ENCODE measurements around the gene NHLRC2. TPM values are rescaled to one million over a fixed set of nuclear protein-coding genes. Genes with fewer than 3 reads are reported as not detected.
A peak's percentile ranks its signal among the peaks of the same experiment; 100 is the strongest.

Gene NHLRC2
- total and polyA plus RNA-seq, 10 of the 15 experiments (the other 5 are each of a cell fraction or from before 2014, with no cell fraction given), result 1.9 to 31.3 (median 15.9) TPM

DNA sequence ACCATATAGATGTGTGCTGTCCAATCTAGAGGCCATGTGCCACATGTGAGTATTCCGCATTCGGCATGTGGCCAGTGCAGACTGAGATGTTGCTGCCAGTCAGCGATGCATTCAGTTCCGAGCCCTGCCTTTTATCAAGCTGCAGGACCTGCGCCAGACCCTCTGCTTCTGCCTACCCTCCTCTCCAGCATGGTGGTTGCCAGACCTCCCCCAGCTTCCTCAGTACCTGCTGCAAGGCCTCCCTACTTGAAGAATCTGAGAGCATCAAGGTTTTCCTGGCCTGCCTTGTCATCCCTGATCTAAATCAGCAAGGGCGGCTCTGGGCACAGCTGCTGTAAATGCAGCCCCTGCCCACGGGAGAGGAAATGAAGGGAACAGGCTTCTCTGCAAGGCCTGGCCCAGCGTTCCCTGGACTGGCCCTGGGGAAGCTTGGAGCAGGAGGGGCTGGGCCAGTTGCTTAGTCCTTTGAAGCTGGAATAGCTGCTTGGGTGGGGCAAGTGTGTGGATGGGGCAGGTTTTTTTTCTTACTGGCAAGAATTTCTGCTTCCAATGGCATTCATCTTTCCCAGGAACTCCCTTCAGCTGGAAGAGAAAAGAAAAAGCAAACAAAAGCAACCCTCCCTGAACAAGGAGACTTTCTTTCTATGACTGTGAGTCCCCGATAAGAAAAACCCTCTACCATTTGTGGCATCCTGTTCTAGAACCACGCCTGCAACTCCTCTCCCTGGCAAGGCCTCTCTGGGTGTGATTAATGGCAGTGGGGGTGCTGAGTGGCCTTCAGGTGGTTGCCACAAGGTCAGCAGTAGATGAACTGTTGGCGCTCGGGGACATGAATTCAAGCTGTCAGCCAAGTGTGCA is 93.0 kb downstream of the NHLRC2 start (continued):
- TF ChIP-seq CTCF (IDR thresholded peaks at IDR 0.05 in 2 of 3, conservative IDR thresholded peaks at IDR 0.05 in 1 of 3; ENCODE audit: control insufficient read depth in 2 of 3, extremely low read depth in 1 of 3, insufficient read depth in 1 of 3, low read depth in 3 of 3, low read length in 3 of 3) (no peak), NR2F1 (conservative IDR thresholded peaks at IDR 0.05) (peak; percentile 71), TBL1XR1 (IDR thresholded peaks at IDR 0.05; ENCODE audit: low read depth, low read length) (no peak)
- TF ChIP-seq, protein P1, sequence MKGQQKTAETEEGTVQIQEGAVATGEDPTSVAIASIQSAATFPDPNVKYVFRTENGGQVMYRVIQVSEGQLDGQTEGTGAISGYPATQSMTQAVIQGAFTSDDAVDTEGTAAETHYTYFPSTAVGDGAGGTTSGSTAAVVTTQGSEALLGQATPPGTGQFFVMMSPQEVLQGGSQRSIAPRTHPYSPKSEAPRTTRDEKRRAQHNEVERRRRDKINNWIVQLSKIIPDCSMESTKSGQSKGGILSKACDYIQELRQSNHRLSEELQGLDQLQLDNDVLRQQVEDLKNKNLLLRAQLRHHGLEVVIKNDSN (IDR thresholded peaks at IDR 0.05; ENCODE audit: borderline replicate concordance, extremely low read length, insufficient read depth, low read depth, low read length), result no peak

- SMC1A ChIA-PET (ENCODE audit: uncharacterized antibody, unreplicated experiment), result interaction anchor here (0.9 to 2.0 kb wide), 8 partner anchors 11 to 75 kb away, joined by 3 to 6 read pairs (median 4); no protein-coding TSS in a partner anchor
- intact Hi-C loops (cut with micrococcal nuclease; ENCODE audit: unreplicated experiment), result no loop called here
- FAIRE-seq, result no peak
- TF ChIP-seq ZBTB11 (CRISPR knock-in tag; IDR thresholded peaks at IDR 0.05) (no peak), FOXM1 (IDR thresholded peaks at IDR 0.05; ENCODE audit: low read depth, low read length) (no peak), SMAD5 (IDR thresholded peaks at IDR 0.05; ENCODE audit: low read depth) (no peak), TCF12 (IDR thresholded peaks at IDR 0.05; ENCODE audit: low read depth, low read length) (no peak), ZZZ3 (IDR thresholded peaks at IDR 0.05; ENCODE audit: control insufficient read depth, insufficient read length, low read depth) (no peak), SUZ12 (IDR thresholded peaks at IDR 0.05; ENCODE audit: unreplicated experiment) (no peak), MYC (IDR thresholded peaks at IDR 0.05; ENCODE audit: insufficient read depth, insufficient read length, insufficient replicate concordance, low read length, severe bottlenecking) (no peak), CHD1 (IDR thresholded peaks at IDR 0.05; ENCODE audit: low read depth, low read length) (no peak), BRCA1 (IDR thresholded peaks at IDR 0.05; ENCODE audit: low read depth, low read length) (no peak), MTA3 (IDR thresholded peaks at IDR 0.05; ENCODE audit: borderline replicate concordance, low read length) (no peak), NR2C1 (IDR thresholded peaks at IDR 0.05) (no peak)
Measured at GRCh38 chr10:113948048-113948447, 93.6 kb downstream of the NHLRC2 start.

More at GRCh38 chr10:113948048-113948447, 93.6 kb downstream of the NHLRC2 start:
- no peak overlapping the region for H3K27ac ChIP-seq (ENCODE audit: control insufficient read depth, insufficient read depth)
- DNase-seq (ENCODE audit: low read depth, low spot score) (no peak), ATAC-seq (no peak)
- no peaks in the 10 kb centered on the region; the same call in 2 of the 3 replicates for H3K9me3 ChIP-seq (replicated peaks; ENCODE audit: control insufficient read depth, insufficient read depth, low read length)
- H3K36me3 ChIP-seq (ENCODE audit: control insufficient read depth in 2 of 2, insufficient read depth in 2 of 2, low read length in 1 of 2), result no peaks in the 10 kb centered on the region
- no peak overlapping the region for H3K4me2 ChIP-seq (ENCODE audit: control insufficient read depth, insufficient read depth)
- no peak overlapping the region for H2AFZ ChIP-seq (ENCODE audit: control insufficient read depth, low read depth, low read length)
- no peak overlapping the region for H3K9ac ChIP-seq (ENCODE audit: control insufficient read depth, insufficient read depth, low read length)
- ChIA-PET POLR2A (interaction anchor here (0.6 to 1.0 kb wide), 6 partner anchors 11 to 201 kb away, joined by 3 to 9 read pairs (median 5); no protein-coding TSS in a partner anchor), CTCF (interaction anchor here (0.8 to 1.7 kb wide), 3 partner anchors 11 to 269 kb away, joined by 3 to 5 read pairs (median 3); no protein-coding TSS in a partner anchor), RAD21 (ENCODE audit: unreplicated experiment) (interaction anchor here (0.9 to 1.7 kb wide), 3 partner anchors 13 to 35 kb away, joined by 3 to 5 read pairs (median 4); no protein-coding TSS in a partner anchor)
- in situ Hi-C loops (cut with MboI), result no loop called here
- H3K4me3 ChIP-seq, result no peak overlapping the region
- H3K4me1 ChIP-seq (ENCODE audit: control insufficient read depth, insufficient read depth, low read length), result no peaks in the 10 kb centered on the region
- 70% methylated on average over 4 of the region's 4 CpGs for WGBS (ENCODE audit: insufficient coverage, insufficient replicate concordance, low lambda C conversion rate, missing lambda C conversion rate)
- no peaks in the 10 kb centered on the region for H3K27me3 ChIP-seq (replicated peaks in 1 of 2; ENCODE audit: control insufficient read depth in 2 of 2, insufficient read depth in 2 of 2, low read length in 1 of 2)
- BruUV-seq (replicated peaks), result no TSS peak
- no peaks in the 10 kb centered on the region for H4K20me1 ChIP-seq (ENCODE audit: control insufficient read depth, insufficient read depth)
- H3K79me2 ChIP-seq (ENCODE audit: control insufficient read depth, insufficient read depth, low read length), result no peaks in the 10 kb centered on the region
